NCI-H526 treated with DMSO at 0.1 percent for 48 hours (cell line): ENCODE data around the gene CTXND2.
"Not testable (repeated sequence)": the region's sequence is repeated elsewhere in the genome, so short reads cannot be mapped to it uniquely, and the experiment has no call there.

Experiments used
- DNase-seq: peaks from one replicate; lab custom pipeline; 2025; lab: John Stamatoyannopoulos, UW

CTXND2 gene

GRCh38 chr1:150887018-150887417, at the start of gene CTXND2:
CTXND2 (plus strand) TSS chr1:150887136; CDS start chr1:150912315, 25,179 bp downstream.
- no peak for DNase-seq

- not testable (repeated sequence) for DNase-seq
Observed at GRCh38 chr1:150840850-150841249, 46.1 kb upstream of the CTXND2 start.

- no peak for DNase-seq
Observed at GRCh38 chr1:150841626-150842025, 45.3 kb upstream of the CTXND2 start.

- DNase-seq, result no peak
Observed at GRCh38 chr1:150842343-150842742, 44.6 kb upstream of the CTXND2 start.

GRCh38 chr1:150842964-150843363, 44.0 kb upstream of the CTXND2 start:
- no peak for DNase-seq

DNA sequence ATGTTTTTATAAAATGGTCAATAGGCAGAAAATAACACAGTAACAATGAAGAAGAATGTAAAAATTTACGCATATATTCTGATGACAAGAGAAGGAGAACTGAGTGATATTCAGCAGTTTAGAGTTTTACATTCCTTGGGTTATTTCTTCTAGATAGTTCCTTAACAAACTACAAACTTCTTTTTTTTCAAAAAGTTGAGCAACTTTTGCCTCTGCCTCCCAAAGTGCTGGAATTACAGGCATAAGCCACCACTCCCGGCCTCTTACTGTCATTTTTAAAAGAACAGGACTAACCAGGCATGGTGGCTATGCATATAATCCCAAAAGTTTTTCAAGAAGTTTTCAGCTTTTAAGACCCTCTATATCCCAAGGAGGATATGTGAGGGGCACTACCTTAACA, 43.5 kb upstream of the CTXND2 start:
- no peak for DNase-seq

DNA sequence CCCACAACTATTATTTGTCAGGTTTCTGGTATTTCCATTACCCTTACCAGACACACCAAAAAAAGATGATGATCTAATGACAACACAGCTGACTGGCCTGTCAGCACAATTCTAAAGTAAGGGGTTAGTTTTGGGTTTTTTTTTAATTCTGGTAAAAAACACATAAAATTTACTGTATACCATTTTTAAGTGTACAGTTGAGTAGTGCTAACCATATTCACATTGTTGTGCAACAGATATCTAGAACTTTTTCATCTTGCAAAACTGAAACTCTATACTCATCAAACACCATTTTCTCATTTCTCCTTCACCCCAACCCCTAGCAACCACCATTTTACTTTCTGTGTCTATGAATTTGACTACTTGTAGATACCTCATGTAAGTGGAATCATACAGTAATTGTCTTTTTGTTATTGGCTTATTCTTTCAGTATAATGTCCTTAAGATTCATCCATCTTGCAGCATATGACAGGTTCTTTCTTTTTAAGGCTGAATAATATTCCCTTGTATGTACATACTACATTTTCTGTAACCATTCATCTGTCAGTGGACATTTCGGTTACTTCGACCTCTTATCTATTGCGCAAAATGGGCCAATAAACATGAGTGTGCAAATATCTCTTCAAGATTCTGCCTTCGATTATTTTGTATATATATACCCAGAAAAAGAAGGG, 40.3 kb upstream of the CTXND2 start:
- no peak for DNase-seq

- not testable (repeated sequence) for DNase-seq
Observed at GRCh38 chr1:150850801-150851362, 36.1 kb upstream of the CTXND2 start.

GRCh38 chr1:150852734-150853133, 34.2 kb upstream of the CTXND2 start:
- DNase-seq, result not testable (repeated sequence)

GRCh38 chr1:150863724-150864123, 23.2 kb upstream of the CTXND2 start:
- no peak for DNase-seq

- DNase-seq, result not testable (repeated sequence)
Observed at GRCh38 chr1:150864200-150864599, 22.7 kb upstream of the CTXND2 start.

DNA sequence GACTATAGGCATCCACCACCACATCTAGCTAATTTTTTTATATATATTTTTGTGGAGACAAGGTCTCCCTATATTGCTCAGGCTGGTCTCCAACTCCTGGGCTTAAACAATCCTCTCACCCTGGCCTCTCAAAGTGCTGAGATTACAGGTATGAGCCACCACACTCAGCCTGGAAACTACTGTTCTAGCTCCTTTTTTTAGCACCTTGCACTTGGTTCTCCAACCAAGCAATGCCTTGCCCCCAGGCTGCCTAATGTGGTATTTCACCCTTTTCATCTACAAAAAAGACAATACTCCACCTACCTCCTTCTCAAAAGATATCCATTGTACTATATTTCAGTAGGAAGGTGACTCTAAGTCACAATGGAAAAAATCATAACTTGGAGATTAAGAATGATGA, 17.3 kb upstream of the CTXND2 start:
- DNase-seq, result no peak

DNA sequence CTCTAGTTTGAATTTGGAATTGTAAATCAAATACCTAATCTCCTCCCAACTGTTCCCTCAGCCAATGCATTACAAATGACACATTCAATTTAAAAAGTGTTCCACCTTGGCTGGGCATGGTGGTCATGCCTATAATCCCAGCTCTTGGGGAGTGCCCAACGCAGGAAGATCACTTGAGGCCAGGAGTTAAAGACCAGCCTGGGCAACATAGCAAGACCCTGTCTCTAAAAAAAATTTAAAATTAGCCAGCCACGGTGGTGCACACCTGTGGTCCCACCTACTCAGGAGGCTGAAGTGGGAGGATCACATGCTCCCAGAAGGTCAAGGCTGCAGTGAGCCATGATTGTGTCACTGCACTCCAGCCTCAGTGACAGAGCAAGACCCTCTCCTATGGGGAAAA, 14.4 kb upstream of the CTXND2 start:
- DNase-seq, result no peak

GRCh38 chr1:150873521-150873920, 13.4 kb upstream of the CTXND2 start:
- DNase-seq, result no peak

DNA sequence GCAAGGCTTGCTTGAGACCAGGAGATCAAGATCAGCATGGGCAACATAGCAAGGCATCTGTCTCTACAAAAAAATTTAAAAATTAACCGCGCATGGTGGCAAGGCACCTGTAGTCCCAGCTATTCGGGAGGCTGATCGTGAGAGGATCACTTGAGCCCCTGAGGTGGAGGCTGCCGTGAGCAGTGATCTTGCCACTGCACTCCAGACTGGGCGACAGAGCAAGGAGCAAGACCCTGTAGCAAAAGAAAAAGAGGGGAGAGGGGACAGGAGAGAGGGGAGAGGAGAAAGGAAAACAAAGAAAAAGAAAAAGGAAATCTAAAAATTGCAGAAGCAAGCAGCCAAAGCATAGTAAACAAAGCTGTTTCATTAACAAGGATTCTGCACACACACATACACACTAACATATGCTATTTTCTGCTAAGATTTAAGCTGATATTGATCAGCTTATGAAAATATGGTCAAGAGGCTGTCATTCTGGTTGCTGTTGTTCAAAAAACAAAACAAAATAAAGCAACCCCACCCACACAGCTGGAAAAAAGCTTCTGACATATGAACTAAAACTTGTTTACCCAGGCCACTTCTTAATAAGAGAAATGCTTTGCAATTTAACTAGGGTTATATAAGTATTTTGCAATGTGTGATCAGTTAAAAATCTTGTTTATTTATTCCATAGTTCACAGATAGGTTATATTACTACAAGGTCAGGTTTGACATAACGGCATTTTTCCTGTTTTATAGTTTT, 12.3 kb upstream of the CTXND2 start:
- no peak for DNase-seq

- no peak for DNase-seq
Observed at GRCh38 chr1:150875197-150876118, 11.5 kb upstream of the CTXND2 start.

DNA sequence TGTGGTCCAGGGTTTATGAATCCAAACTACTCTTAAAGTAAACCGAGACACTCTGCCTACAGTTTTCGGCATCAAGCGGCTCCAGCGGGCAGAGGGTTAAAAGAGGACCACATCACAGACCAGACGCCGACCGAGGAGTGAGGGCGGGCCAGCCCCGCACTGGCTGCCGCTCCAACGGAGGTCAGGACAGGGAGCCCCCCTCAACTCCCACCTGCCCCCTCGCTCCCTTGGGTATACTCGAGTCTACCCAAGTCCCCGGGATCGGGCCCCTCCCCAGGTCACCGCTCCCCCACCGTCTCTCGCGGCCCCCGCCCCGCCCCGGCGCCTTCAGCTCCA, 10.8 kb upstream of the CTXND2 start:
- peak; percentile 94 for DNase-seq

GRCh38 chr1:150878931-150879330, 8.0 kb upstream of the CTXND2 start:
- DNase-seq, result not testable (repeated sequence)

GRCh38 chr1:150881331-150882070, 5.4 kb upstream of the CTXND2 start:
- DNase-seq, result no peak

GRCh38 chr1:150883121-150883520, 3.8 kb upstream of the CTXND2 start:
- DNase-seq, result not testable (repeated sequence)

- DNase-seq, result no peak
Observed at GRCh38 chr1:150888727-150889126, 1.8 kb downstream of the CTXND2 start.

DNA sequence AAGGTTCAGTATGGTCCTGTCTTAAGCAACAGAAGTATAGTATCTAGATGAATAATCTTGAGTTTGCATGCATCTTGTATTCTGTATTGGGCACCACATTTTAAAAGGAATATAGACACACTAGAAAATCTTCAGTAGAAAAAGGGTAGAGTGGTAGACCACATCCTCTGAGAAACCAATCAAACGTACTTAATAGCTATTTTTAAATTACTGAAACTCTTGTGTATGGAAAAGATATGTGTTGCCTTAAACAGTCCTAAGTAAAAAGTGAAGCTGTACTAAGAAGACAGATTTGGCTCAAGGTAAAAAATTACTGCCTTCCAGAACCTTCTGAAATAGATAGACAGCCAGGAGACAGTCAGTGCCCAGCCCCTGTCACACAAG, 3.1 kb downstream of the CTXND2 start:
- no peak for DNase-seq
